HG03442 (cell line): ENCODE data around the gene HJV.

Experiments
- ATAC-seq: cut with Tn5 transposase; IDR thresholded peaks from one replicate; pipeline ENCODE4 v1.9.1; 2021; ENCODE audit warnings: mild to moderate bottlenecking, moderate library complexity; ENCODE audit not compliant: unreplicated experiment

The HJV gene

GRCh38 chr1:146022403-146023127 is 1.0 kb upstream of the HJV start:
- no peak for ATAC-seq

- no peak for ATAC-seq
These were observed 487 bp downstream of the HJV start for GRCh38 chr1:146021050-146021445.

GRCh38 chr1:146020058-146021049 is 1.2 kb downstream of the HJV start:
- no peak for ATAC-seq

- no peak for ATAC-seq
These were observed 2.1 kb downstream of the HJV start for GRCh38 chr1:146019231-146020057.

- no peak for ATAC-seq
These were observed 4.6 kb downstream of the HJV start for GRCh38 chr1:146016891-146017290.

- ATAC-seq, result no peak
These were observed 8.0 kb downstream of the HJV start for GRCh38 chr1:146013559-146013922.

GRCh38 chr1:146012703-146013558 is 8.6 kb downstream of the HJV start:
- ATAC-seq, result no peak

- ATAC-seq, result no peak
These were observed 11.3 kb downstream of the HJV start for GRCh38 chr1:146010126-146010738.

GRCh38 chr1:146007489-146008133 is 13.9 kb downstream of the HJV start:
- no peak for ATAC-seq

GRCh38 chr1:146001709-146002108 is 19.8 kb downstream of the HJV start:
- no peak for ATAC-seq

- no peak for ATAC-seq
These were observed 22.1 kb downstream of the HJV start for GRCh38 chr1:145999321-146000024.

GRCh38 chr1:145997718-145998023 is 23.9 kb downstream of the HJV start:
- ATAC-seq, result no peak

GRCh38 chr1:145997016-145997717 is 24.4 kb downstream of the HJV start:
- ATAC-seq, result no peak

- peak; percentile 86 for ATAC-seq
These were observed 25.0 kb downstream of the HJV start, which contains the start of gene TXNIP for GRCh38 chr1:145996433-145997015. Gene TXNIP, minus strand, starts transcription at chr1:145996579. Its CDS starts 313 bp downstream, at chr1:145996266.

- ATAC-seq, result no peak
These were observed 25.5 kb downstream of the HJV start for GRCh38 chr1:145995964-145996432.

GRCh38 chr1:145995148-145995881 is 26.2 kb downstream of the HJV start:
- ATAC-seq, result no peak
